CD4-positive, alpha-beta T cell treated with Interleukin-4 for 1 hour (primary cell): Measurements from ENCODE around the gene PGK2.
"Not testable (repeated sequence)": the region's sequence is repeated elsewhere in the genome, so short reads cannot be mapped to it uniquely, and the experiment has no call there.

Experiments
- DNase-seq, 2 donors: peaks; one replicate each; pipeline ENCODE4 v3.0.0-alpha.2; 2020 to 2022

PGK2 gene

DNA sequence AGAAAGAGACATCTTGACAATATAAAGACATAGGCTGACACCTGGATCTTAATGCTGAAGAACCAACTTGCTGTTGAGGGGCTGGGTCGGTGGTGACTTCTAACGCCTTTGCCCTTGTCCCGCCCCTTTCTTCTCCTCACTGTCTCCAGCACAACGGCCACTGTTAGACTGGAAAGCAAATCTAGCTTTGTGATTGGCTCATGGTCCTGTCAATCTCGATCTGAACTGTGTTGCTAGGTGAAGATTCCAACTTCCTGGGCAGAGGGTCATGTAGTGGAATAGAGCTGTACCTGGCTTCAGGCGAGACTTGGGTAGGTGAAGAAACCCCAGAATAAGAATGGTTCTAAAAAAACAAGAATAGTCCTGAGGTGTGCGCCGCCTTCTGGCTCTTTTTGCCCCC, at the start of gene PGK2:
Gene PGK2 (minus strand): TSS at position 110 of the 400 bp plus-strand sequence. CDS start 98 bp downstream, at position 12.
- DNase-seq = no peak

DNA sequence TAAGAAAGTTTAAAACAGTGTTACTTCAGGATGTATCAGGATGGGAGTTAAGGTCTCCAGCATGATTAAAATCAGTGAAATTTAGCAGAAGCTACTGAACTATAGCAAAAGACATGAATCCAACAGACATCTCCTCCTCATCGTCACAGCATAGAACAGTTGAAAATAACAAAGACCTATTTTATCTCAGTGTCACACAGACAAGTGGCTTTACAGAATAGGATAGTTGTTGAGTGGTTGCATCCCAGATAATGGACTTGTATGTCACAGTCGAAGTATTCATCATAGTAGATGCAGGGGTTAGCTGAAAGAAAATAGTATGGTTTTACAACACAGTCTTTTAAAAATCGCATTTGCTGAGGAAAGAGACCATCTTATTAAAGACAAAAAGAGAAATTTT, 48.1 kb upstream of the PGK2 start:
- no peak for DNase-seq

DNA sequence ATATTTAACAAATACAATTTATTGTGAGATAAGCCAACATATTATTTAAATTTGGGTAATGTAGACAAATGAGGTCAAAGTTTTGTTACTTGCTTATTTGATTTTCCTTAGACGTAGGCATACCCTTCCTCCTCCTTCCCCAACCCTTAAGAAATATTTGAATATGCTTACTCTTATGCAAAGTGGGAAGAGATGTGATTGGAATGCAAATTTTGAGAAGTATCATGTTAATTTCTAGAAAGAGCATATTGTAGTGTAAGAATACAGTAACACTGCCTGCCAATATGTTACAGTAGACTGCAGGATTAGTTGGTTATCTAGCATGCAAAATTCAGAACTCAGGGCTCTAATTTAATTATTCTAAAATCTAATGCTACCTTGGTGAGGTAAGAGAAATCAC, 46.3 kb upstream of the PGK2 start:
- DNase-seq = no peak

DNA sequence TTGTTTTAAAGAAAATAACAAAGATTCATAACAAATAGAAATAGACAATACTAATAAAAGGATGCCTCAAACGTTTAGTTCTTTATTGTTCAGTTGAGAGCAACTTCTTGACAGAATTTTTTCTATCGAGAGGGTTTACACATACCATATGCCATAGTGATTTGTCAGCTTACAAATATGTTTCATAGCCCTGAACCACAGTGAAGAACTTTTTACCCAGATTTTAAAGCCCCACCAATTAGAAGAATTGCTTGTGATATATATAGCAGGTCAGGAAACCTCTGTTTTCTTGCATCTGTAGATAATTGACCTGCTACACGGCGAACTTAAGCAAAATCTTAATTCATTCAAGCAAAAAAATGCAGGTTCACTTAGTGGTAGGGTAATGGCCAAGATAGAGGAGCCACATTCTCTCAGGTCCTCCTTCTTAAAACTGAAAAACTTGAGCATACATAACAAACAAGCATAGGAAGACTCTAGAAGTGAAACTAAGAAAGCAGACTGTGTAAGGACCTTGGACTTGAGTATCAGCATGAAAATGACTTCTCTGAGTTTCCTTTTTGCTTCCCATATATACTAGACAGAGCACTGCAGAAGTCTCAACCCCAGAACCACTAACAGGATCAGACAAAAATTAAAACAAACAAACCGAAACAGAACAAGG, 39.8 kb upstream of the PGK2 start:
- DNase-seq = no peak

DNA sequence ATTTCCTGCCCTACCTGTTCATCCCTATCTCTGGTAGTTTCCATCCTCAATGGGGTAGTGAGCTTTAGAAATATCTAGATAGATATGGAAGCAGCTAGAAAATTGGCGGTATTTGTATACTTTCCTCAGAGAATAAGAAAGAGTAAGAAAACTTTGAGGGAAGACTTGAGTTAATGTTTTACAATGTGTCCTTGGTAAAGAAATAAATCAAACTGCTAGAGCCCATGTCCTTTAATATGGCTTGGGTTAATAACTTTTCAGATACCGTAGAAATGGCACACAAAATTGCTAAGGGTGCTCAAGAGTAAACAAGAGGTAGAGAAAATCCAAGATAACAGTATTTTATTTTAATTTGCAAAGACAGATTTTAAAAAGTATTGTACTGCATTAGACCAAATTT, 28.1 kb upstream of the PGK2 start:
- no peak for DNase-seq

DNA sequence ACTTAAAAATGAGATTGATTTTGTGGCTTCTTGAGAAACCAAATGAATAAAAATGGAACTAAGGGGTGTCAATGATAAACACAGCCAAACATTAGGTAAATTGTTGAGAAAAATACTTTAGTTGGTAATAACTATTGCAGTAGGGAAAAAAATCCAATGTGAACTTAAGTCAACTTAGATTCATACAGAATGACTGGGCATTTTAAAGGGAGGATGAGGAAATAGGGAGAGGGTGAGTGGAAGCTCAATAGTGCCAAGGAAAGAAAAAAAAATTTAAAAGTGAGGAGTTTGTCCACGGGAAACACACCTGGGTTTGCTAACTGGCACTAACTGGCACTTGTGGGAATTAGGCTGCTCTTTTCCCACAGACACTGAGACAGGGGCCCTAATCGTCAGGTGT, 26.2 kb upstream of the PGK2 start:
- no peak for DNase-seq

DNA sequence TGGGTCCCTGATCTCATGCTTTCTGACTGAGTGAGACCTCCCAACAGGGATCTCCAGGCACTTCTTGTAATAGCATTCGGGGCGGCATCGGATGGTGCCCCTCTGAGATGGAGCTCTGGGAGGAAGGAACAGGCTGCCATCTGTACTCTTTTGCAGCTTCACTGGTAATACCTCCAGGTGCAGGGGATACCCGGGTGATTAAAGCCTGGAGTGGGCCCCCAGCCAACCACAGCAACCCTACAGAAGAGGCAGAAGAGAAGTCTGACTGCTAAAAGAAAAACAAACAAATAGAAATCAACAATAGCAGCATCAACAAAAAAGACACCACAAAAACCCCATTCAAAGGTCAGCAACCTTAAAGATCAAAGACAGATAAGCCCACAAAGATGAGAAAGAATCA, 19.1 kb upstream of the PGK2 start:
- DNase-seq = no peak

DNA sequence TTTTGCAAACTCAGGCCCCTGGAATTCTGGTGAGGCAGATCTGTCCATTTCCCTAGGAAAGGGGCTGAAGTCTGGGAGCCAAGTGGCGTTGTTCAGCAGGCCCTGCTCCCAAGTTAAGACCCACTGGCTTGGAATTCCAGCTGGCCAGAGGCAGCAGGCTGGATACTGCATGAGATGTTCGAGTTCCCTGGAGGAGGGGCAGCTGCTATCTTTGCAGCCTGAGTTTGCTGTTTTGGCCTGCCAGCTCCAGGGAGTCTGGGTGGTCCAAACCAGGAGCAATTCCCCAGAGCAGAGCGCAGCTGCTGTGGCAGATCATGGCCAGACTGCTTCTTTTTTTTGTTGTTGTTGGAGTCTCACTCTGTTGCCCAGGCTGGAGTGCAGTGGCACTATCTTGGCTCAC, 18.2 kb upstream of the PGK2 start:
- no peak for DNase-seq

DNA sequence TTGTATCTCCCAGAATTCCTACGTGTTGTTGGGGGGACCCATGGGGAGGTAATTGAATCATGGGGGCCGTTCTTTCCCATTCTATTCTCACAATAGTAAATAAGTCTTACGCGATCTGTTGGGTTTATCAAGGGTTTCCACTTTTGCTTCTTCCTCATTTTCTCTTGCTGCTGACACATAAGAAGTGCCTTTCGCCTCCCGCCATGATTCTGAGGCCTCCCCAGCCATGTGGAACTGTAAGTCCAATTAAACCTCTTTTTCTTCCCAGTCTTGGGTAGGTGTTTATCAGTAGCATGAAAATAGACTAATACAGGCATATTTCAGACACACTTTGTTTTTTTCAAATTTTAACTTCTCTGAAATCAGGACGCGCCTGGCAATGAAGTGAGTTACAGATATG, 14.4 kb upstream of the PGK2 start:
- no peak for DNase-seq

DNA sequence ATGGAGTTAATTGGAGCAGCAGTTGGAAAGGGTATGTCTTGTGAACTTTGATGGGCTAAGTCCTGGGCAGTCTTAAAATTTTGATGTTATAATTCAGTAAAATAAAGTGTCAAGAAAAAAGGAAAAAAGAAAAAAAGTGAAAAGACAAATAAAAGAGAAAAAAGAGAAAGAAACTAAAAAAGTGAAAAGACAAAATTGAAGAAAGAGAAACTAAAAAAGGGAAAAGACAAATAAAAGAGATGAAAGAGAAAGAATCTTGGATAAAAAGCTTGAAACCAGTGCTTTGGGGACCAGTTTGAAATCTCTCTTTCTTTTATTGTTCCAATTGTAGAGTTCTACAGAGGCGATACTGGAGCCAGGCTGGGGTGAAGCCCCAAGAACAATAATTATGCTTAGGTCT, 12.0 kb upstream of the PGK2 start:
- no peak for DNase-seq

DNA sequence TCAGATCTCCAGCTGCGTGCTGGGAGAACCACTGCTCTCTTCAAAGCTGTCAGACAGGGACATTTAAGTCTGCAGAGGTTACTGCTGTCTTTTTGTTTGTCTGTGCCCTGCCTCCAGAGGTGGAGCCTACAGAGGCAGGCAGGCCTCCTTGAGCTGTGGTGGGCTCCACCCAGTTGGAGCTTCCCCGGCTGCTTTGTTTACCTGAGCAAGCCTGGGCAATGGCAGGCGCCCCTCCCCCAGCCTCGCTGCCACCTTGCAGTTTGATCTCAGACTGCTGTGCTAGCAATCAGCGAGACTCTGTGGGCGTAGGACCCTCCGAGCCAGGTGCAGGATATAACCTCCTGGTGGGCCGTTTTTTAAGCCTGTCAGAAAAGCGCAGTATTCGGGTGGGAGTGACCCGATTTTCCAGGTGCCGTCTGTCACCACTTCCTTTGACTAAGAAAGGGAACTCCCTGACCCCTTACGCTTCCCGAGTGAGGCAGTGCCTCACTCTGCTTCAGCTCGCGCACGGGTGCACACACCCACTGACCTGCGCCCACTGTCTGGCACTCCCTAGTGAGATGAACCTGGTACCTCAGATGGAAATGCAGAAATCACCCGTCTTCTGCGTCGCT, 9.9 kb upstream of the PGK2 start:
- DNase-seq = not testable (repeated sequence)

DNA sequence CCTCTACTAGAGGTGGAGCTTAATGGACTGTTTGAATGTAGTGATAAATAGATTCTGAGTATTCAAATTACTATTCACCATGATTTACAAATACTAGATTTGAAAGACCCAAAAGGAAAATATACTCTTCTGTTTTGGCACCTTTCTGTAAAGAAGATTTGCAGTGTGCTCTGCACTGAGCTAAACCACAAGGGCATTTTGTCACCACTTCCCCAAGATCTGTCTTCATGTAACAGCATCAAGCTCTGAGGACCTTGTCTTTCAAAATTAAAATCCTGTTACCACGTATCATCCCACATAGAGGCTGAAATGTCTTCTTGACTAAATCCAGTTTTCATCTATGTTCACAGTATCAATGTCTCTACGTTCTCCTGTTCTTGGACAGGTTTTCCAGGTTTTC, 3.3 kb upstream of the PGK2 start:
- no peak for DNase-seq

DNA sequence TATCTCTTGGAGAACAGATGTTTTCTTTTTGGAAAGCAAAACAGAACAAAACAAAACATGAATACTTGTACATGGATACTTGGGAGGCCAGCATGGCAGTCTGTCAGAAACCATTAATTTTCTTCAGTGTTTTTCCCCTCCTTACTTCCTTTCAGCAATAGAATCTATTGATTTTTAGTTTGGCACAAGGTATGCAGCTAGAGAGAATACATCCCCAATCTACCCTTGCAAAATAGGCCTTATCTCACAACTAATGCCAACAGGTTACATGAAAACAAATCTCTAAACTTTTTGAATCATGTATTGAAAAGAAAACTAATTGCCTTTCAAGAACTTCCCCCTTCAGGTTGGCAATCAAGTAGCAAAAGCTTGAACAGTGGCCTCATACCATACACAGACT, 2.8 kb downstream of the PGK2 start:
- DNase-seq = no peak

DNA sequence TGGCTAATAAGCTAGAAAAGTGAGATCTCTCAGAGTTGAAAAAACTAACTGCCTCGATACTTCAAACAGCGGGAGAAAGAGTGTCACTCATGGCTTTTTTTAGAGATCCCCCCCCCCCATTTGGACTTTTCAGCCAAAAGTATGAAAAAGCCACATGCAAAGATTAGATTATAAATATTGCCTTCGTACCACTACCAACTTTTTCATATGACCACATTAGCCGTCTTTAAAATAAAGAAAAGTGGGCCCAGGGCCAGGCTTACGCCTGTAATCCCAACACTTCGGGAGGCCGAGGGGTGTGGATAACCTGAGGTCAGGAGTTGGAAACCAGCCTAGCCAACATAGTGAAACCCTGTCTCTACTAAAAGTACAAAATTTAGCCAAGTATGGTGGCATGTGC, 4.4 kb downstream of the PGK2 start:
- DNase-seq = no peak

DNA sequence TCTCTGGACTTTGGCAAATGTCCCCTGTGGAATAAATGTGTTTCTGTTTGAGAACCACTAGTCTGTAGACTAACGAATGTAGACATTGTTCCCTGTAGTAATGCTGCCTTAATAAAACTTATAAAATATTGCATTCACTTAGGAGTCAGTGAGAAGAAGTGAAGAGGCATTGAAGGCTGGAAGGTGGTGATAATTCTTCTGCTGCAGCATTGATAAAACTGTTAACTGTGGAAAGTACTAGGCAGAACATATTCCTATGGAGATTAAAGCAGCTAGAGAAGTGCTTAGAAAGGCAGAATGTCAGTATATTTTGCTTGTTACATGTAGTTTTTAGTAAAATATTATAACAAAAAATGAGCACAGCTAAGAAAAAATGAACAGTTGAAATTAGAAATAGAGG, 4.8 kb downstream of the PGK2 start:
- no peak for DNase-seq

DNA sequence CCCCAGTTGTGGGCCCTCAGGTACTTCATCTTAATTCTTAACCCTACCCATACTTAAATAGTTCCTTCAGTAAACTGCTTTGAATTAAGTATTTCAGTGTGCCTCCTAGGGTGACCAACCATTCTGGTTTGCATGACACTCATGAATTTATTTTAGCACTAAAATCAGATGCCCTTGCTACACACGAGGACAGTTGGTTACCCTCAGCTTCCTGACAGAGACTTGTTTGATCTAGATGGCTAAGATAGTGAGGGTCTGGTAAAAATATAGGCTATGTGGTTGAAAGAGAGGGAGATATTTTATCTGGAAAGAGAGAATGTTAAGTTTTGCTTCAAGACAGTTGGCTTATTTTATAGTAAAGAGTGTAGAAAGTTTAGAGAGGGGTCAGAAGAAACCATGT, 10.6 kb downstream of the PGK2 start:
- no peak for DNase-seq

DNA sequence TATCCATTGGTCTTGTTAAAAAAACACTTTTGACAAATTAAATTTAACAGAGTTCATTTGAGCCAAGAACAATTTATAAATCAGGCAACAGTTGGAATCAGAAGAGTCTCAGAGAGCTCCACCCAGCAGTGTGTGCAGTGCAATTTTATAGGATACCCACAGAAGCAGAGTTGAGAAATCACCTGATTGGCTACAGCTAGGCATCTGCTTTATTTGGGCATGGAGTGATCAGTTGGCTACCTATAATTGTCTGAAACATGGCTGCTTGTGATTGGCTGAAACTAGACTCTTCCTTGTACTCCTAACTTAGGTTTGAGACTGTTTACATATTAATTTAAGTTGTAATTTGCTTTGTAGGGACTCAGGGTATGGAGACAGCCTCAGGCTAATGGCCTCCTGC, 12.0 kb downstream of the PGK2 start:
- DNase-seq = no peak

DNA sequence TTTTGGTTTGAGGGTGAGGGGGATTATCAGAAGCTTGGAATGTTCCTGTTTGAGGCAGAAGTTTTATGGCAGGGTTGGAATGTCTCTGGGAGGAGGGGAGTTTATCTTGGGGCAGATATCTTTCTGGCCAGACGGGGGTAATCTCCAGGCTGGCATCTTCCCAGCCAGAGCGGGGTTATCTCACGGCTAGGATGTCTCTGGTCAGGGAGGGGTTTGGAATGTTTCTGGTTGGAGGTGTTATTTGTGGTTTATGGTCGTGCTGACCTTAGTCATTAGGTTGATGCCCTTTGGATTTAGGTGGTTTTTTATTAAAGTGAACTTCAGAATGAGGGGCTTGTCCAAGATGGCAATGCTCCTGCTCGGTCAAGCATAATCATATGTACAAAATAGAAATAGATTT, 14.8 kb downstream of the PGK2 start:
- no peak for DNase-seq

DNA sequence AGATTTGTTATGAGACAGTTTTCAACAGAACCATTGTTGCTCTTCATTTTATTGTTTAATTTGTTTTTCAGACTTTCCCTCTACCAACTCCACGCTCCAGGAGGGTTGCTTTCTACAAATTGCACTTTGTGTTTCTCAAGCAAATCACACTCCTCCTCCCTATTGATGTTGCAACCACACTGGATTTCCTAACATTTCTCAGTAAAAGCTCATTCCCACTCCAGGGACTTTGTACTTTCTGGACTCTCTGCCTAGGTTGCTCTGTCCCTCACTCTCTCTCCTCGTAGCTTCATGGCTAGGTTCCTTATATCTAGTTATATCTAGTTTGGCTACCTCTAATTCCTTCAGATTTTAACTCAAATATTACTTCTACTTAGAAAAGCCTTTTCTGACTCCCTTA, 20.3 kb downstream of the PGK2 start:
- no peak for DNase-seq

DNA sequence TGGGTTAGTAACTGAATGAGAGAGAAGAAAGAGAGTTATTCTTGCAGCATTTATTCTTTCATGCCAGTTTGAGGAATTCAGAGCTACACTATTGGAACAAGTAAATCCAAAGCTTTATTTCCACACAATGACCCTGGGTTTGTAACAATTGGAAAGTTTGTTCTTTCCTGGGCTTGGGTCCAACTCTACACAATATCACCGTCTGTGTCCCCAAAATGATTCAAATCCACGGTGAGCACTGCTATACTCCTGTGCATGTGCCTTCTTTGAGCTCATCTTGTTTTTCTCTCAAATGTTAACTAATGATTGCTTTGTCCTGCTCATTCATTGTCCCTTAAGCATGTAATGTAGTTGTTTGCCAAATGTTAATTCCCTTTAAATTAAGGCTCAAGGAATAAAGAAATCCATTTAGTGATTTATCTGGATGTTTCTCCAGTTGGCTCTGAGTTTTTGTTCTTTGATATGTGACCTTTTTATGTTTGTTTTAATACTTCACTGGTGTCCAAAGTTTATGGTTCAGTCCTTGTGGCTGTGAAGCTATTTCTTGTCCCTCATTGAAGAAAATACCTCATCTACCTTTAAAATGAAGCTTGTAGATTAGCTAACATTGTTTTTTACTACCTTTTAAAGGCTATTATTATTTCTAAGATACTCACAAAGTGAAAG, 22.4 kb downstream of the PGK2 start:
- no peak for DNase-seq

DNA sequence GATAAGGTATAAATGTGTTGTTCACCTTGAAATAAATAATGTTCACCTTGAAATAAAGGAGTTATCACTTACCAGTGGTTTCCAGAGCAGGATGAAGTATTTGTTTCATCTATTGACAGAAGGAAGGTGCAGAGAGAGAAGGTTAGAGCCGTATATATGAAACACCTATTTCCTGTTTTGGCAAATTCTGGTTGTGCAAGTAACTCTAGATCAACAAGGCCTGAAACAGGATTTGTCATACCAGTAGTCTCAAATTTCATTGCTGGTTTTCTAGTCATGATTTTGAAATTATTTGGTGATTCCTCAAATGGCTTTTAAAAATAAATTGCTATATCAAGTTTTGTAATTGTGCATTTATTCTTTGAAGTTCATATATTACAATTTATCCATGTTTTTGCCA, 42.8 kb downstream of the PGK2 start, which contains the start of gene CRISP3:
Gene CRISP3 (minus strand): TSS at position 130 of the 400 bp plus-strand sequence. CDS start 21 bp downstream, at position 109.
- DNase-seq = no peak

DNA sequence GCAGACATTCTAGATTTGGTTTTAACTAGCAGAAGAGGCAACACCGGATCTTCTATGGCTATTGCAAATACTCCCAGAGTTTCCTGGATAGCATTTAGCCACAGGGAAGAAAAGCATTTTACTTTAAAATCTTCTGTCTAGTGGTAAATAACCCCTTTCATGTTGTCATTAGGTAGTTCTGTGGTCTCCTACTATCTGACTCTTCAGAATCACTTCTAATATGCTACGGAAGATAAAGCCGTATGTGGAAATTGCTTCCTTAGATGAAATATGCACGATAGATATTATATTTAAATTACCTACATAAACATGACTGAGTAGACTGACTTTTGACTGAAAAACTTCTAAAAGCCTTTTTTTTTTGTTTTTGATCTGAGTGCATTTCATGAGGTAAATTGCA, 43.7 kb downstream of the PGK2 start:
- DNase-seq = no peak

DNA sequence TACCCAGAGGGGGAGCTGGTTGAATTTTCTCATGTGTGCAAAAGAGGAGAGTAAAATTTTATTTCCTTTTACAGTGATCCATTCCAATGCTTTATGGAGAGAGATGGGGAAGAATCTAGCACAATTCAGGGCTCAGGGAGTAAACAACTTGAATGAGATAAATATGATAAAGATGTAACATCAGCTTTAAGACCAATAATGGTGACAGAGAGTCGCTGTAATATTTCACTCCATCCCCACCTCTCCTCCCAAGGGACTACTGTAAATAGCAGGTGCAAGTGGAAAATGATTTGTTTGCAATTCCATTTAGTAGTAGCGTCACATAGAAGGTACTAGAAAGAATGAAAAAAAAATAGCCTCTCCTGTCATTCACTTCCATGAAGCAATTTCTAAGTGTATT, 47.7 kb downstream of the PGK2 start:
- DNase-seq = no peak

DNA sequence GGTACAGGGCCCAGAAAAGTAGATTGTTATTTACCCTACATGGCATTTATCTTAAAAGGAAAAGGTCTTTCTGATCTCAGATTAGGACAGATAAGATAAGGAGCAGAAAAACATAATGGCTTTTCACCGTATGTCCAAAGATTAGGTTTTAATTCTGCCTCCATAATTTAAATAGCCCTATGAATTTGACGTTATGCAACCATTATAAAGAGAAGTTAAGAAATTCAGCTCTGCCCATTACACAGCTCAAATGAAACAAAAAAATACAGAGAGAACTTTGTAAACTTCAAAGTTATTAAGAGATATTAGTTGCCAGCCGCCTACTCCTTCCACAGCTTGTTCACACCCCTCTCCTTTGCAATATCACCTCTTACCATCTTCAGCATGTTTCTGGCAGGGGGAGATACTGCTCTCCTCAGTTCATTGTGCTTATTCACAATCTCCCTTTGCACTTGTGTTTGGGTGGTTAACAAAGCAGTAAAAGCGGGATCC, 51.0 kb downstream of the PGK2 start:
- no peak for DNase-seq
